Measurements from ENCODE around the gene SOCS1. TPM values are rescaled to one million over a fixed set of nuclear protein-coding genes. Genes with fewer than 3 reads are reported as not detected.

The SOCS1 gene
- total and polyA plus RNA-seq, 2 of the 8 experiments (the other 6 are each of a cell fraction or from before 2014, with no cell fraction given): 21.0 to 48.9 TPM

- no peak for TF ChIP-seq SP4 (IDR thresholded peaks at IDR 0.05; ENCODE audit: low read length)
- no peak for TF ChIP-seq SP2 (IDR thresholded peaks at IDR 0.05; ENCODE audit: low read length)
- TF ChIP-seq SUZ12 (IDR thresholded peaks at IDR 0.05; ENCODE audit: low read length): no peak
Measured at GRCh38 chr16:11242658-11243057, 13.3 kb downstream of the SOCS1 start (continued).

All from H1 (cell line).